SKM-1 treated with dmso at 0.1 percent for 144 hours (cell line): ENCODE measurements around the gene CDC42BPG.
"Not testable (repeated sequence)": the region's sequence is repeated elsewhere in the genome, so short reads cannot be mapped to it uniquely, and the experiment has no call there.

Source experiments
- DNase-seq: peaks from one replicate; lab custom pipeline; 2025; ENCODE audit not compliant: unreplicated experiment; lab: John Stamatoyannopoulos, UW

The CDC42BPG gene

GRCh38 chr11:64834723-64835615 is 9.5 kb downstream of the CDC42BPG start:
- DNase-seq, result no peak

GRCh38 chr11:64834031-64834722 is 10.3 kb downstream of the CDC42BPG start:
- DNase-seq, result no peak

GRCh38 chr11:64833509-64833908 is 10.9 kb downstream of the CDC42BPG start:
- no peak for DNase-seq

GRCh38 chr11:64833198-64833502 is 11.3 kb downstream of the CDC42BPG start:
- no peak for DNase-seq

DNA sequence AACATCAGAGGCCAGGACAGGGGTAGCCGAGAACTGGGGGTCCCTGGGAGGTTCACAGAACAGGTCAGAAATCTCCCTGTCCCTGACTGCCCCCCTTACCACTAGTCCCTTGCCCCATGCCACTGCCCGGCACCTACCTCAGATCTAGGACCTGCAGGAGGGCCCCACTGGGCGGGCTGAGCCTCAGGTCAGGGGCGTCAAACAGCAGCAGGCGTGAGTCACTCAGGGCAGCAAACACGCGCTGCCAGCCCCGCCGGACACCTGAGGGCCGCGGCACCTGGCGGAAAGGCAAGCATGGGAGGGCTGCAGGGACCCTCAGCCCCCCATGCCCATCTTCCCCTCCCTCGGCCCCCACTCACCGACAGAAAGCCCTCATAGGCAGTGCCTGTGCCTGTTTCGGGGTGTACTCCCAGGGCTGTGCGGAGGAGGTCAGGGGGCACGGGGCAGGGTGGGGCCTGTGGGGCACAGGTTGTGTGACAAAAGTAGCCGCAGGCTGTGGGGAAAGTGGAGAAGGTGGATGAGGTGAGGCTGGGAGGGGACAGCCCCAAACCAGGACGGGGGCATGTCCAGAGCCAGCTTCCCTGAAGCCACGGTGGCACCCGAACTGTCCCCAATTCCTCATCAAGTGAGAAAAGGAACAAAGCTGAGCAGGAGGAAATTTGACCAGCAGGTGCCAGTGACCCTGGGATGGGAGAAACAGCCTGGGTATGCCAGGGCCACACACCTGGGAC is 11.8 kb downstream of the CDC42BPG start:
- DNase-seq, result no peak

- no peak for DNase-seq
Observed at GRCh38 chr11:64831411-64831891, 13.0 kb downstream of the CDC42BPG start.

DNA sequence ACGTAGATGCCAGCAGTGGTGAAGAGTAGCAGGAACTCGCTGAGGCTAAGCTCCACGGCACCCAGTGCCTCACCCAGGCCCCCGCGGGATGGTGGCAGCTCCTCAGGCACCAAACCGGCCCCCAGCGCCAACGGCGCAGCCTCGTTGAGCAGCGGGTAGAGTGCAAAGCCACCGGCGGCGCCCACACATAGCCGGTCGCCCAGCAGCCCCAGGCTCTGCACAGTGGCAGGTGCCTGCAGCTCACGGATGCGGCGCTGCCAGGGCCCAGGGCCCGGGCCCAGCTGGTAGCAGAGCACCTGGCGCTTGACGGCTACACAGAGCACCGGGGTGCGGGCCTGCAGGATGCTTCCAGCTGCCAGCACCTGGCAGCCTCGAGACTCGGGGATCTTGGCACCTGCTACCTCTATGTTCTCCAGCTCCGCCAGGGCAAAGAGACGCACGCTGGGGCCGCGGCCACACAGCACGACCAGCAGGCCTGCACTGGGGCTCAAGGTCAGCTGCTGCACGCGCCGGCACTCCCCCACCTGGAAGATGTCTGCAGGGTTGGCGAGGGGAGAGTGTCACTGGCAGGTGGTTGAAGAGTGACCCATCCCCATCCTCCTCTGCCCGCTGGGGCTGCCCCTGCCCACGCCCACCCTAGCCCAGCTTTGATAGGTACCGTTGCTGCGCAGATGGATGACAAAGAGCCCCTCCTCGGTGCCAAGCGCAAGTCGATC is 14.8 kb downstream of the CDC42BPG start:
- DNase-seq, result no peak

- no peak for DNase-seq
Observed at GRCh38 chr11:64827451-64827839, 17.0 kb downstream of the CDC42BPG start.

DNA sequence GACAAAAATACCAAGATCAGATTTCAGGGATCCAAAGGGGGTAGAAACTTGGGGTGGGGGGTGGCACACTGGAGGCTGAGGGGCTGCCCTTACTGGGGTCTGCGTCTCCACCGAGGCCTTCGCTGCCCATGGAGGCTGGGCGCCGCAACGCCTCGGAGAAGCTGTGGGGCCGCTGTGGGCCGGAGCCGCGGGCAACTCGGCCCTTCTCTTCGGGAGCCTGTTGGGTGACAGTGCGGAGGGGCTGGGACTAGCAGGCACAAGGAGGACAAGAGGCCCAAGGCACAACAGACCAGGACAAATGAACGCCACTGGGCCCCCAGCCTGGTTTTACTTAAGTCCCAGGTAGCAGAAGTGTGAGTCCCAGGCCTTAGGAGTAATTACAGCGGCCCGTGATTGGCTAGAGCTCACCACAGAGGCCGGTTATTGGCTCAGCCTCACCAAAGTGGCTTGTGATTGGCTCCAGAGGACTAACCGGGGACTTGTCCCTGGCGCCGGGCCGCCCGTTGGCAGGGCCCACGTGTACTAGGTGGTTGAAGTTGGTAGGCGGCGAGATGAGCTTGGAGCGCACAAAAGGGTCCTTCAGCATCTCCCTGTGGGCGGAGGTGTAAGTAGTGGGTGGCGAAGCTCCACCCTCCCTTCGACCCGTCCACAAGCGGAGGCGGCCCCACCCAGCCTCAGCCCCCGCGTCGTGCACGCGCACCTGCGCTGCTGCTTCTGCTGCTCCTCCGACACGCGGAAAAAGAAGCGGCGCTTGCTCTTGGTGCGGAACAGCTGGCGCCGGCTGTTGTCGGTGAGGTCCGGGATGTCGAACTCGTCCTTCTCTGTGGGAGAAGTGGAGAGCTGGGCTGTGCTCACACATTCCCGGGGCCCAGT is 17.6 kb downstream of the CDC42BPG start:
- DNase-seq, result no peak

DNA sequence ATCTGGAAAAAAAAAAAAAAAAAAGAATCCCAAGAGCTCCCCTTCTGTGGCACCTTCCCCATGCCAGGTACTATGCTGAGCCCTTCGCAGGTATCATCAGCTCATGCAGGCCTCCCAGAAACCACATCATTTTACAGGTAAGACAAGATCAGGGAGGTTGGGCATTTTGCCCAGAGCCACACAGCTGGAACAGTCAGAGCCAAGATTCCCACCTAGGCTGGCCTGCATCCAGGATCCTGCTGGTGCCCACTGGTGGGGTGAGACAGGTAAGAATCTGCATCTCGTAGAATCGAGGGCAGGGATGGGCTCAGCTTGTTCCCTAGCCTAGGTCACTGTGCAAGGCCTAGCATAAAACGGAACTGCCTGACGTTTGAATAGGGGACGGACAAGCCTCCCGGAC is 18.4 kb downstream of the CDC42BPG start:
- no peak for DNase-seq

DNA sequence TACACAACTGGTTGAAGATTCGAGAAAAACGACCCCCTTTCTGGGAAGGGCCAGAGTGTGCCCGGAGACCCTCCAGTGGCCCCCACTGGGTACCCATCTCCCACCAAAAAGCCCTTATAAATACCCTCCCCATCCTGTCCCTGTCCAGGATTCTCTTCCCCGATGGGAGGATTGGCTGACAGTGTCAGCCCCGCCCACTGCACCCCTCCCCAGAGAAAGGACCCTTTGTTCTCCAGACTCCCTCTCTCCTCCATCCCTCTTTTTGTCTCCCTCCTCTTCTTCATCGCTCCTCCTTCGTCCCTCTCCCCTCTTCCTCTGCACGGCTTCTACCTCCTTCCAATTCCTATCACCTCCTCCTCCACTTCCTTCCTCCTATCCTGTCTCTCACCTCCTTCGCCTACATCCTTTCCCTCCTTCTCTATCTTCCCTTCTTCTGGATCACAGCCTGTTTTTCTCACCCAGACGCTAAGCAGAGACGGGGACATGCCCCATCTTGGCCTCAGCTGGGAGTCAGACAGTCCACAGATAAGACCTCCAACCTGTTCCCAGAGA is 20.8 kb downstream of the CDC42BPG start:
- DNase-seq, result no peak

DNA sequence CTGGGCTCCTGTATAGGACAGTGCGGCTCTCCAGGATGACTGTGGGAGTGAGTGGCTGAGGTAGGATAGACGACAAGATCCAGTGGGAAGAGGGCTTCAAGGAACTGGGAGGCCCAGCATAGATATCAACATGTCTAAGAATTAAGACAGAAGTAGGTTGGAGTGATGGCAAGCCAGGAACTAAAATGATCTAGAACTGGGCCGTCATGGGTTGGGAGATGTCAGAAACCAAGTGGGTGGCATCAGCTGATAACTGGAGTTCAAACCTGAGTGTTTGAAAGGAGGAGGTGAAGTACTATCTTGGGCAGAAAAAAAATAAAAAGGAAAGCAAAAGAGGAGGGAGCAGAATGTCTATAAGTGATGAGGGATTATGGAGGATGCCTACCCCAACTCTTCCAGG is 27.0 kb downstream of the CDC42BPG start:
- no peak for DNase-seq

- DNase-seq, result not testable (repeated sequence)
Observed at GRCh38 chr11:64815433-64815832, 29.0 kb downstream of the CDC42BPG start.

DNA sequence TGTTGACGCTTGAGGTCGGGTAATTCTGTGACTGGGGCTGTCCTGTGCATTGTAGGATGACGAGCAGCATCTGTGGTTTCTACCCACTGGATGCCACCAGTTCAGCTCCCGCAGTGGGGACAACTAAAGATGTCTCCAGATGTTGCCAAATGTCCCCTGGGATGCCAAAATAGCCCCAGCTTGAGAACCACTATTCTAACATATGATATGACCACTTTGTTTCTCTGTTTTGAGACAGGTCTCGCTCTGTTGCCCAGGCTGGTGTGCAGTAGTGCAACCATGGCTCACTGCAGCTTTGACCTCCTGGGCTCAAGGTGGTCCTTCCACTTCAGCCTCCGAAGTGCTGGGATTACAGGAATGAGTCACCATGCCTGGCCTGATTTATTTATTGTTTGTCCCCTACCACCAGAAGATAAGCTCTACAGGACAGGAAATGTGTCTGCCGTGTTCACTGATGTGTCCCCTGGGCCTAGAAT is 29.7 kb downstream of the CDC42BPG start:
- DNase-seq, result no peak

DNA sequence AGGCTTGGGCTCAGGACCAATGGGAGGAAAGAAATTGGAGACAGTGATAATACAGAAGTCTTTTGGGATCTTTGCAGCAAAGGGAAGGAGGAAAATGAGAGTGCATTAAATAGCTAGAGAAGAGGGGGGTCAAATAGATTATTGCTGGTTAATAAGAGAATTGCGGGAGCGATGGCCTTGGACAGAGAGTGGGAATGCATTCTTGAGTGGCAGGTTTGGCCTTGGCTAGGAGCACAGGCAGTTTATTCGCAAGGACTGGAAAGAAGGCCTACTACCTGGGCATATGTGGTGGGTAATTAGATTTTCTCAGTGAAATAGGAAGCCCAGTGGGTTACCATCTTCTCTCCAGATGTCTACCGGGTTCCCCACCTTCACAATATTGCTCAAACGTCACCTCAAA is 30.6 kb downstream of the CDC42BPG start:
- no peak for DNase-seq

GRCh38 chr11:64810891-64811272 is 33.6 kb downstream of the CDC42BPG start:
- no peak for DNase-seq

GRCh38 chr11:64810271-64810890 is 34.1 kb downstream of the CDC42BPG start, which contains the start of gene MEN1:
TSS of gene MEN1 (minus strand) at chr11:64810551. CDS start at chr11:64810109, 442 bp downstream.
- peak; percentile 95 for DNase-seq

- DNase-seq, result no peak
Observed at GRCh38 chr11:64809781-64810241, 34.6 kb downstream of the CDC42BPG start.

DNA sequence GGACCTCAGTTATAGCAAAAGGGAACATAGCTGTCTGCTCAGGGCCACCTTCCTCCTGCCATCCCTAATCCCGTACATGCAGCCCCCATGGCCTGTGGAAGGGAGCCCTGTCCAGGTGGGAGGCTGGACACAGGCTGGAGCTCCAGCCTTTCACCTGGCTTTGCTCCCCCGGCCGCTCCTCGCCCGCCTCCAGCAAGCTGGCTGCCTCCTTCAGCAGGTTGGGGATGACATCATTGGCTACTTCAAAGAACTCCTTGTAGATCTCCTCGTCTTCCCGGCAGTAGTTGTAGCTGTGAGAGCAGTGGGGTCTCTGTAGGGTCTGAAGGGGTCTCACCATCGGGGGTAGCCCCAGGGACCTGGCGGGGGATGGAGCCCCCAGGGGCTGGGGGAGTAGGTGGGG is 39.0 kb downstream of the CDC42BPG start:
- DNase-seq, result no peak
